KMS-11 (cell line): ENCODE results near the gene EML6.

Source experiments
- H2AFZ ChIP-seq: fragments of 200-600 bp; sonication (generic); 2 replicates; pipeline ENCODE4 v1.6.1; 2016; ENCODE audit warnings: antibody characterized with exemption, mixed run types, low read depth
- H3K27ac ChIP-seq: fragments of 200-600 bp; sonication (generic); 2 replicates; pipeline ENCODE4 v1.6.1; 2016; ENCODE audit warnings: mild to moderate bottlenecking, mixed run types
- H3K27me3 ChIP-seq: fragments of 200-600 bp; sonication (generic); 2 replicates; pipeline ENCODE4 v1.6.1; 2017; ENCODE audit warnings: mild to moderate bottlenecking, low read depth, mixed run types, moderate library complexity; ENCODE audit not compliant: insufficient read depth
- H3K36me3 ChIP-seq: fragments of 200-600 bp; sonication (generic); 2 replicates; pipeline ENCODE4 v1.6.1; 2017; ENCODE audit warnings: mild to moderate bottlenecking, mixed run types; ENCODE audit not compliant: insufficient read depth
- H3K4me1 ChIP-seq: fragments of 200-600 bp; sonication (generic); 2 replicates; pipeline ENCODE4 v1.6.1; 2016; ENCODE audit warnings: mild to moderate bottlenecking, low read depth, mixed run types; ENCODE audit not compliant: poor library complexity, severe bottlenecking
- H3K4me2 ChIP-seq: fragments of 200-600 bp; sonication (generic); 2 replicates; pipeline ENCODE4 v1.7.0; 2016; ENCODE audit warnings: mild to moderate bottlenecking, mixed run types
- H3K4me3 ChIP-seq: fragments of 200-600 bp; sonication (generic); IDR thresholded peaks from 2 replicates; pipeline ENCODE4 v1.6.1; 2017; ENCODE audit warnings: low read depth, low read length, mixed read lengths; ENCODE audit not compliant: insufficient read depth
- H3K79me2 ChIP-seq: fragments of 200-600 bp; sonication (generic); 2 replicates; pipeline ENCODE4 v1.6.1; 2016; ENCODE audit warnings: low read depth, mixed run types; ENCODE audit not compliant: insufficient read depth
- H3K9ac ChIP-seq: fragments of 200-600 bp; sonication (generic); 2 replicates; pipeline ENCODE4 v1.6.1; 2016; ENCODE audit warnings: mild to moderate bottlenecking, mixed run types
- H4K20me1 ChIP-seq: fragments of 200-600 bp; sonication (generic); 2 replicates; pipeline ENCODE4 v1.6.1; 2016; ENCODE audit warnings: mild to moderate bottlenecking, mixed run types; ENCODE audit not compliant: insufficient read depth
- TF ChIP-seq, protein P1 (sequence below): fragments of 200-600 bp; sonication (generic); conservative IDR thresholded peaks from 2 replicates; pipeline ENCODE4 v1.6.1; 2017; ENCODE audit warnings: low read depth, mild to moderate bottlenecking, antibody characterized with exemption, low read length, moderate library complexity, mixed read lengths

The EML6 gene

DNA sequence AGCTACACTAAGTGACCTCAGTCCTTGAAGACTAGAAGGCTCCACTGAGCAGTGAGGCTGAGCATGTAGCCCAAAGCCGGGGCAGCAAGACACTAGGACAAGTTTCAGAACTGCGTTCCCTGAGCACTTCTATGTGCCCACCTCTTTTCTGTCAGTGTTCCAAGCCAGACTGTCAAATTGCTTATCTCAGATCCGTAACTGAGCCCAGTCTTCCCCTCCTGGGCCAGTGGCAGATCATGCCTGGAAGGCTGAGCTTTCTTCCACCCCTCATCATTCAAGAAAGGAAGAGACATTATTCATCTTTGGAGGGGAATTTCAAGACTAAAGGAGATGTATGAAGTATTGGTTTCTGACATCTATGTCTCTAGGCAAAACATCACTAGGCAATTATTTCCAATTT lies 49.8 kb downstream of the EML6 start:
- H3K4me3 ChIP-seq, result no peak overlapping the region
- H3K27ac ChIP-seq, result no peak overlapping the region
- no peaks in the 10 kb centered on the region for H4K20me1 ChIP-seq
- H3K79me2 ChIP-seq, result no peaks in the 10 kb centered on the region
- H3K4me2 ChIP-seq, result no peak overlapping the region
- no peaks in the 10 kb centered on the region for H3K27me3 ChIP-seq
- TF ChIP-seq, protein P1, sequence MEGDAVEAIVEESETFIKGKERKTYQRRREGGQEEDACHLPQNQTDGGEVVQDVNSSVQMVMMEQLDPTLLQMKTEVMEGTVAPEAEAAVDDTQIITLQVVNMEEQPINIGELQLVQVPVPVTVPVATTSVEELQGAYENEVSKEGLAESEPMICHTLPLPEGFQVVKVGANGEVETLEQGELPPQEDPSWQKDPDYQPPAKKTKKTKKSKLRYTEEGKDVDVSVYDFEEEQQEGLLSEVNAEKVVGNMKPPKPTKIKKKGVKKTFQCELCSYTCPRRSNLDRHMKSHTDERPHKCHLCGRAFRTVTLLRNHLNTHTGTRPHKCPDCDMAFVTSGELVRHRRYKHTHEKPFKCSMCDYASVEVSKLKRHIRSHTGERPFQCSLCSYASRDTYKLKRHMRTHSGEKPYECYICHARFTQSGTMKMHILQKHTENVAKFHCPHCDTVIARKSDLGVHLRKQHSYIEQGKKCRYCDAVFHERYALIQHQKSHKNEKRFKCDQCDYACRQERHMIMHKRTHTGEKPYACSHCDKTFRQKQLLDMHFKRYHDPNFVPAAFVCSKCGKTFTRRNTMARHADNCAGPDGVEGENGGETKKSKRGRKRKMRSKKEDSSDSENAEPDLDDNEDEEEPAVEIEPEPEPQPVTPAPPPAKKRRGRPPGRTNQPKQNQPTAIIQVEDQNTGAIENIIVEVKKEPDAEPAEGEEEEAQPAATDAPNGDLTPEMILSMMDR, result no peak
- H3K9ac ChIP-seq, result no peak overlapping the region
- peaks cover 16% of the 10 kb centered on the region for H3K4me1 ChIP-seq
- H2AFZ ChIP-seq, result no peak overlapping the region
- no peaks in the 10 kb centered on the region for H3K36me3 ChIP-seq

DNA sequence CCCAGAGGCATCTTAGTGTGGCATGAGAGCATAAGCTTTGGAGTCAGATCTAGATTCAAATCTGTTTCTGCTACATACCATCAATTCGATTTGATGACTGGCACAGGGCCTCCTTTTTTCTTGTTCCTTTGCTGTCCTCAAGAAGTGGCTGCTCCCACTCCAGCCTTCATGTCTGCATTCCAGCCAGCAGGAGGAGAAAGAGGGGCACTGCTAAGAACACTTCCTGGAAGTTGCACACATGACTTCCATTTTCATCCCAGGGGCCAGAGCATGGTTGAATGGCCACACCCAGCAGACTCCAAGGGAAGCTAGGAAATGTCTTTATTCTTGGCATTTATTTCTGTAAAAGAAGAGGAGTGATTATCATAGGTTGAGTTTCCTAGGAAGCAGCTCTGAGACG lies 50.4 kb downstream of the EML6 start:
- TF ChIP-seq, protein P1, result peak; percentile 44; the same call in 1 of the 2 replicates
- H3K36me3 ChIP-seq, result no peaks in the 10 kb centered on the region
- H3K27me3 ChIP-seq, result no peaks in the 10 kb centered on the region
- no peak overlapping the region for H3K4me2 ChIP-seq
- H3K27ac ChIP-seq, result no peak overlapping the region
- no peak overlapping the region for H2AFZ ChIP-seq
- no peak overlapping the region for H3K9ac ChIP-seq
- H3K4me3 ChIP-seq, result no peak overlapping the region
- no peaks in the 10 kb centered on the region for H4K20me1 ChIP-seq
- H3K79me2 ChIP-seq, result no peaks in the 10 kb centered on the region
- peaks cover 10% of the 10 kb centered on the region for H3K4me1 ChIP-seq

DNA sequence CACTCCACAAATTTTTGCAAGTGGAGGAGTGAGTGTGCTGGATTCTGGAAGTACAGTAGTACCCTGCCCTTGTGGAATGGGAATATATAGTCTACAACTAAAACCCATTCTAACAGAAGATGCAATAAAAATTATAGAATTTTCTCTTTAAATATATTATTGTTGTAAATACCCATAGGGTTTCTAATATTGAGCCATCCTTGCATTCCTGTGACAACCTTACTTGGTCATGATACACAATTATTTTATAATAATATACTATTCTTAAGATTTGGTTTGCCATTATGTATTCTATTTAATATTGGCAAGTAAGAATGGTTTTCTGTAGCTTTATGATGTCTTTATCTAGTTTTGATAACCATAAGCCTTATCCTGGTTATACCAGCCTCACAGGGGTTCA lies 52.2 kb downstream of the EML6 start:
- TF ChIP-seq, protein P1, result no peak
- no peaks in the 10 kb centered on the region for H4K20me1 ChIP-seq
- H3K9ac ChIP-seq, result no peak overlapping the region
- no peak overlapping the region for H3K4me2 ChIP-seq
- no peak overlapping the region for H3K27ac ChIP-seq
- H3K27me3 ChIP-seq, result no peaks in the 10 kb centered on the region
- no peaks in the 10 kb centered on the region for H3K79me2 ChIP-seq
- no peak overlapping the region for H2AFZ ChIP-seq
- no peak overlapping the region for H3K4me3 ChIP-seq
- no peaks in the 10 kb centered on the region for H3K36me3 ChIP-seq
- H3K4me1 ChIP-seq, result no peaks in the 10 kb centered on the region

DNA sequence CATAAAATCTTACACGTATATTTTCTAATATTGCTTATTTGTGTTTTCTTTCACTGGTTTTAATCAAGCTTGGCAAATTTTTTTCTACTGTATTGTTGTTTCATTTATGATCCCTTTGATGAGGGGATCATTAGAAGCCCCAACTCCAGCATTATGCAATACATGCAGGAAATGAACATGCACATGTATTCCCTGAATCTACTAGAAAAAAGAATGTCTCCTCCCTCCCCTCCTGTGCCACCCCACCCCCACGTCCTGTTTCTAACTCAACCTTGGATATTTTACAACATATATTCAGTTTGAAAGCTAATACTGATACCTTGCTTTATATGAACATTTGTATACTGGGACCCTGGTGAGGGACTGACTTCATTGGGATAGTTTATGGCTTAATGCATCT lies 53.0 kb downstream of the EML6 start:
- Histone ChIP-seq H4K20me1 (no peaks in the 10 kb centered on the region), H3K36me3 (no peaks in the 10 kb centered on the region), H3K4me1 (no peaks in the 10 kb centered on the region), H3K4me3 (no peak overlapping the region), H3K4me2 (no peak overlapping the region), H3K27me3 (no peaks in the 10 kb centered on the region), H3K27ac (no peak overlapping the region), H2AFZ (no peak overlapping the region), H3K9ac (no peak overlapping the region), H3K79me2 (no peaks in the 10 kb centered on the region)
- TF ChIP-seq, protein P1, result no peak
